Hepatocyte (in vitro differentiated cells): ENCODE data around the gene PTCH2.

Source experiments
- EZH2phosphoT487 ChIP-seq: fragments of 200-600 bp; sonication (generic); IDR thresholded peaks from one replicate; pipeline ENCODE4 v1.6.1; 2018; ENCODE audit warnings: antibody characterized with exemption, mild to moderate bottlenecking, low read depth, moderate library complexity; ENCODE audit not compliant: unreplicated experiment, severe bottlenecking
- TF ChIP-seq, protein P1 (sequence below): fragments of 200-600 bp; sonication (generic); IDR thresholded peaks from 2 replicates; pipeline ENCODE4 v1.5.1; 2016; ENCODE audit warnings: antibody characterized with exemption, mild to moderate bottlenecking; ENCODE audit not compliant: poor library complexity

DNA sequence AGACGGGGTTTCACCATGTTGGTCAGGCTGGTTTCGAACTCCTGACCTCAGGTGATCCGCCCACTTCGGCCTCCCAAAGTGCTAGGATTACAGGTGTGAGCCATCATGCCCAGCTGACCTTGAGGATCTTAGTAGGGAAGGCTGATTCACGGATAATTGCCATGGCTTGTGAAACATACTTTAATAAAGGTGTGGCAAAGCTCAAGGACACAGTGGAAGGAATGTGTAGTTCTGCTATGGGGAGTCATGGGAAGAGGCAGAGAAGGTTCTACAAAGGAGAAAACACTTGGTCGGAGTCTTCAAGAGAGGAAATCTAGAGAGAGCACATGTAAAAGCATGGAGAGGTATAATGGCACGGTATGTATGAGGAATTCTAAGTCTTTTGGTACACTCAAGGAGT lies 12.7 kb upstream of the PTCH2 start:
- TF ChIP-seq, protein P1, sequence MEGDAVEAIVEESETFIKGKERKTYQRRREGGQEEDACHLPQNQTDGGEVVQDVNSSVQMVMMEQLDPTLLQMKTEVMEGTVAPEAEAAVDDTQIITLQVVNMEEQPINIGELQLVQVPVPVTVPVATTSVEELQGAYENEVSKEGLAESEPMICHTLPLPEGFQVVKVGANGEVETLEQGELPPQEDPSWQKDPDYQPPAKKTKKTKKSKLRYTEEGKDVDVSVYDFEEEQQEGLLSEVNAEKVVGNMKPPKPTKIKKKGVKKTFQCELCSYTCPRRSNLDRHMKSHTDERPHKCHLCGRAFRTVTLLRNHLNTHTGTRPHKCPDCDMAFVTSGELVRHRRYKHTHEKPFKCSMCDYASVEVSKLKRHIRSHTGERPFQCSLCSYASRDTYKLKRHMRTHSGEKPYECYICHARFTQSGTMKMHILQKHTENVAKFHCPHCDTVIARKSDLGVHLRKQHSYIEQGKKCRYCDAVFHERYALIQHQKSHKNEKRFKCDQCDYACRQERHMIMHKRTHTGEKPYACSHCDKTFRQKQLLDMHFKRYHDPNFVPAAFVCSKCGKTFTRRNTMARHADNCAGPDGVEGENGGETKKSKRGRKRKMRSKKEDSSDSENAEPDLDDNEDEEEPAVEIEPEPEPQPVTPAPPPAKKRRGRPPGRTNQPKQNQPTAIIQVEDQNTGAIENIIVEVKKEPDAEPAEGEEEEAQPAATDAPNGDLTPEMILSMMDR = no peak
- no peak for TF ChIP-seq EZH2phosphoT487
